Measurements from ENCODE around the gene OR1F1.
"Not testable (repeated sequence)": the region's sequence is repeated elsewhere in the genome, so short reads cannot be mapped to it uniquely, and the experiment has no call there.

Gene OR1F1

DNA sequence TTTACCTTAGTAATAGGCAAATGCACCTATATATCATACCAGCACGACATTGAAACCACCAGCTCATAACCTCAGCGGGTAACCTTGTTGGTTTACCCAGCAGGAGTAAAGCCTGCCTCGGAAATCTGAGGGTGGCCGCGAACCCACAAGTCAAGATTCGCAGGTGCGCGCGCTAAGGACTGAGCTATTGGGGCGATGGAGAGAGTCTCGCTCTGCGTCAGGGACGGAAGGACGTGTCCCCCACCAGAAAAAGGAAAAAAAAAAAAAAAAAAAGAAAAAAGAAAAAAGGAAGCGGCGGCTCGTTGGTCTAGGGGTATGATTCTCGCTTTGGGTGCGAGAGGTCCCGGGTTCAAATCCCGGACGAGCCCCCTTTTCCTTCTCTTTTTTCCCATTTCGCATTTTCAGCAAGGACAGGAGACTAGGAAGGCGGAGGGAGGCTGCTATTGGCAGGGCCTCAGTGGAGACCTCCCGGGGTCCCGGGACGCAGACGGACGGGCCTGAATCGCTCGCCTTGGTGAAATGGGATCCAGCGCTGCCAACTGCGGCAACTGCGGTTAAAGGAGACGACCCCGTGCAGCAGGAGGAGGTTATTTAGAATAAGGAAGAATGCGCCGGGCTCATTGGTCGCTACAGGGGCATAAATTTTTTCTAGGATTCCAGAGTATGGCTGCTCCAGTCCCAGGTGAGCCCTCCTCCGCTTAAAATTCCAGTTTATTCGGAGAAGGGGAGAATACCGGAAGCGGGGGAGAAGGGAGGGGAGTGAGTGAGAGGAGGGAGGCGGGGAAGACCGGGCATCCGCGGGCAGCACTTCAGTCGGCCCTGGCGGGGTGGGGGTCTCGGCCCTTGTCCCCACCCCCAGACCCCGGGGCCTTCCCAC is at the start of gene OR1F1:
Gene OR1F1 (plus strand): TSS at position 407 of the 877 bp plus-strand sequence.
- no peak for DNase-seq

DNA sequence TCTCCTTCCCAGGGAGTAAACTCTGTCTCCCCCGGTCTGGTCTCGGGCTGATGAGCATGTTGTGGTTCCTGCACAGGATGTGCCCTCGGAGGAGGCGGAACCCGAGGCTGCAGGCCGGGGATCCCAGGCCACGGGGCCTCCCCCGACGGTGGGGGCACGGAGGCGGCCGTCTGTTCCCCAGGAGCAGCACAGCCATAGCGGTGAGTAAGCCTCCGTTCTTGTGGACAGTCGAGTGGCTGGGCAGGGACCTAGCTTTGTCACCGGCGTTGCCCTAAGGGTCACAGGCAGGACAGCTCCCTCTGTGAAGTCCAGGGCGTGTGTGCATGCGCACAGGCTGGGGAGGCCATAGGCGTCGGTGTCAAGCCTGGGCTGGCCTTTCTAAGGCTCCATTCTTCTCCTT is 49.7 kb upstream of the OR1F1 start:
- DNase-seq, result no peak

DNA sequence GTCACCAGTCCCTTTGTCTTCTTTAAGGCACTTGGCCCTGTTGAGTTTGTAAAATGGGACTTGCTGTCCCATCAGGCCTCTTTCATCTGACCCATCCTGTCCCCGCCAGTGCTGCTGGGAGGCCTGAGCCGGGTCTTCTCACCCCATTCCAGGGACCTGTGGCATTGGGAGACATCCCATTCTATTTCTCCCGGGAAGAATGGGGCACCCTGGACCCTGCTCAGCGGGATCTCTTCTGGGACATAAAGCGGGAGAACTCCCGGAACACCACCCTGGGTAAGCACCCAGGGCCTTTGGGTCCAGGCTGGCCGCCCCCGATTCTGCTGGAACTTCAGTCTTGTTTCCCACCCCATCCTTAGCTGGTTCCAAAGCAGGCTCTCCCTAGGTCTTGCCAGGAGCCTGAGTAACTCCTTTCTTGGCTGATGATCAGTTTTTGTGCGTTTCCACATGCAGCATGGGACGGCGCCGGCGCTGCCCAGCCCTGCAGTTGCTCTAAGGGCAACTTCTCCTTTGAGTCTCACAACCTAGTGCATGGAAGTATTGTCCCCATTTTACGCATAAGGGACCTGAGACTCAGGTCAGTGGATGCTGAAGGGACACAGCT is 49.1 kb upstream of the OR1F1 start:
- peak; percentile 2 for DNase-seq

DNA sequence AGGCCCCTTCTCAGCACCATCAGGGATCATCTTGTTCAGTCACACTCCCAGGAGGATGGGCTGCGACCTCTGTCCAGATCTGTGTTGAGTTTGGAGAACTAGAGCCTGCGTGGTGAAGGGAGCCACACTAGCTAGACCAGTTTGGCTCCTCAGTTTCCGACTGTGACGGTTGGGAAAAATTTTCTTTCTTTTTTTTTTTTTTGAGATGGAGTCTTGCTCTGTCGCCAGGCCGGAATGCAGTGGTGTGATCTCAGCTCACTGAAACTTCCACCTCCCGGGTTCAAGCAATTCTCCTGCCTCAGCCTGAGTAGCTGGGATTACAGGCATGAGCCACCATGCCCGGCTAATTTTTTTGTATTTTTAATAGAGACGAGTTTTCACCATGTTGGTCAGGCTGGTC is 48.4 kb upstream of the OR1F1 start:
- DNase-seq, result not testable (repeated sequence)

DNA sequence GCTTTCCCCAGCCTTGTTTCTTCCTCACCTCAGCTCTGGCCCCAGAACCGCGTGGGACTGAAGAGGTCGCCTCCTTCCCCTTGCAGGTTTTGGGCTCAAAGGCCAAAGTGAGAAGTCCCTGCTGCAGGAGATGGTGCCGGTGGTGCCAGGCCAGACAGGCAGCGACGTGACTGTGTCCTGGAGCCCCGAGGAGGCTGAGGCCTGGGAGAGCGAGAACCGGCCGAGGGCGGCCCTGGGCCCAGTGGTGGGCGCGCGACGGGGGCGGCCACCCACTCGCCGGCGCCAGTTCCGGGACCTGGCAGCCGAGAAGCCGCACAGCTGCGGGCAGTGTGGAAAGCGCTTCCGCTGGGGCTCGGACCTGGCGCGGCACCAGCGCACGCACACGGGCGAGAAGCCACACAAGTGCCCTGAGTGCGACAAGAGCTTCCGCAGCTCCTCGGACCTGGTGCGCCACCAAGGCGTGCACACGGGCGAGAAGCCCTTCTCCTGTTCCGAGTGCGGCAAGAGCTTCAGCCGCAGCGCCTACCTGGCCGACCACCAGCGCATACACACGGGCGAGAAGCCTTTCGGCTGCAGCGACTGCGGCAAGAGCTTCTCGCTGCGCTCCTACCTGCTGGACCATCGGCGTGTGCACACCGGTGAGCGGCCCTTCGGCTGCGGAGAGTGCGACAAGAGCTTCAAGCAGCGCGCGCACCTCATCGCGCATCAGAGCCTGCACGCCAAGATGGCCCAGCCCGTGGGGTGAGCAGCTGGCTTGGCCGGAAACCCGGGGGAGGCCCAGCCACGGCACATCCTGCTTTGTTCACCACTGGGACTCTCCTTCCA is 47.2 kb upstream of the OR1F1 start:
- no peak for DNase-seq

DNA sequence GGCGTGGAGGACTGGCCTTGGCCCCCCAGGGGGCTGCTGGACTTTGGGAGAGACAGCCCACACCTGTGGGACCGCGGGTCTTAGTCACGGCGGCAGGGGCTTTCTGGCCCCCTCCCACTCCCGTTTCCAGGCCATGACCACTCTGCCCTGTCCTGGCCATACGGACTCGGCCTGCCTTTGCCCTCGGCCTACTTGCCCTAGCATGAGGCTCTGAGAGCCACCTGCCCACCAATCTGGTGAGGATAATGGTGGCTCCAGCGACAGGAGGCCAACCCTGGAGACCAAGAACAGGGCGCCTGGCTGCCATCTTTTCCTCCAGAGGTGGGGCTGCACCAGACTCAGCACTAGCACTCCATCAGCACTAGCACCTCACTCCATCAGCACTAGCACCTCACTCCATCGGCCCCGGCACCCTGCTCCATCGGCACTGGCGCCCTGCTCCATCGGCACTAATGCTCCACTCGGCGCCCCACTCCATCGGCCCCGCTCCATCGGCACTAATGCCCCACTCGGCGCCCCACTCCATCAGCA is 46.2 kb upstream of the OR1F1 start:
- DNase-seq, result no peak

DNA sequence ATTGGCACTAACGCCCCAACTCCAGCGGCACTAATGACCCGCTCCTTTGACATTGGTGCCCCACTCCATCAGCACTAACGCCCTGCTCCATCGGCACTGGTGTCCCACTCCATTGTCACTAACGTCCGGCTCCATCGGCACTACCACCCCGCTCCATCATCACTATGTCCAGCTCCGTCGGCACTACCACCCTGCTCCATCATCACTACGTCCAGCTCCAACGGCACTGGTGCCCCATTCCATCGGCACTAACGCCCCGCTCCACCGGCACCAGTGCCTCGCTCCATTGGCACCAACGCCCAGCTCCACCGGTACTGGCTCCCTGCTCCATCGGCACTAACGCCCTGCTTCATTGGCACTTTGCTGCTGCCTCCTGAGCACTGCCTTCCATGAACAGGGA is 45.7 kb upstream of the OR1F1 start:
- no peak for DNase-seq

DNA sequence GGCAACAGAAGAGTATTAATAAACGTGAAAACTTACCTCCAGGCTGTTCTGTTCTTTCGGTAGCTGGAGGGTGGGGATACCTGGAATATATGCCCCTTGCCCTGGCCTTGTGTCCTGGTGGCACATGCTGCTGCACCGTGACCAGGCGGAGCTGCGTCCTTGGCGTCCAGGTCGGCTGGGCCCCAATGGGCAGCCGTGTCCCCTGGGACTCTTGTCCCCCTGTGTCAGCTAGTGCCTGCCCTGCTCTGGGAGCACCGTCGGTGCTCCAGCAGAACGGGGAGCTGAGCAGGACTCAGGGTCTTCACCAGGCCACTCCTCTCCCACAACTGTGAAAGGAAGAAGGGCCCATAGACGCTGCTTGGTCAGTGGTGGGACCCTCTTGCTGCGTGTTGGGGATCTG is 45.2 kb upstream of the OR1F1 start:
- no peak for DNase-seq

DNA sequence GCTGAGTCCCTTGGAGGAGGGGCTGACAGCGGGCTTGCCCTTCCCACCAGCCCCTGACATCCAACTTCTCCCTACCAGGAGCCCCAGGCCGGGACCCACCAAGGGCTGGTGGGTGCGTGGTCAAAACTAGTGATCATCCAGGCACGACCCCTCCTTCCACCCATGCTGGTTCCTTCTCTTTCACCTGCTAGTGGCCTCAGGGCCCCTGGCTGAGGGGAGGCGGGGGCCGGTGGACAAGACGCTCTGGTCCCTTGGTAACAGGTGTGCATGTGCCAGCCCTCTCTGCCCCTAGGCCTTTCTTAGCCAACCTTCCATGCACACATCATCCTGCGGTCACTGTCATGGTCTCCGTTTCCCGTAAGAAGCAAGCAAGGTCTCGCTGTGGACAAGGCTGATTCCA is 44.8 kb upstream of the OR1F1 start:
- DNase-seq, result no peak

DNA sequence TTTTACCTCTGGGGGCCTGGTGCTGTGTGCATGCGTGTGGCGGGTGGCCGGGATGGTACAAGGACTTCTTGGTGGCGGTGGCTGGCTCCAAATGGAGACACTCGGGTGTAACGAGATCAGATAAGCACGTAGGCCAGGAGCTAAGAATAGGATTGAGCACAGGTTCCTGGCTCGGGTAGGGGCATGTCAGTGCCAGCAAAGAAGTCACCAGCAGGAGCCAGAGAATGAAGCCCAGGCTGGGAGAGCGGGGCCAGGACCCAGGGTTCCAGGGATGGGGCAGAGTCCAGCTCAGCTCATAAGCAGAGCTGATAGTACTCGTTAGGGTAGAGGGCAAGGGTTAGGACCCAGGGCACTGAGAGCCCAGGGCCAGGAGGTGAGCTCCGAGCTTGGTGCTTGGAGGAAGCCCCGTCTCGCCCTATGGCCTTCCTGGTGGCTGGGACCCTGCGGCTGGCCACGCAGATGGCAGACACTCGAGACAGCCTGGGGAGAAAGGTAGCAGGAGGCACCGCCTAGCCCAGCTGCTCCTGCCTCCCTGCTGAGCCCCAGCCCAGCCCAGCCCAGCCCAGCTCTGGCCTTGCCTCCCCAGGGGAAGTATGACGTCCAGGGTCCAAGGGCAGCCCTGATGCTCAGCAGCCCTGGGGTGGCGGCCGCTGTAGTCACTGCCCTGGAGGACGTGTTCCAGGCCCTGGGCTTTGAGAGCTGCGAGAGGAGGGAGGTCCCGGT is 44.2 kb upstream of the OR1F1 start:
- DNase-seq, result no peak

DNA sequence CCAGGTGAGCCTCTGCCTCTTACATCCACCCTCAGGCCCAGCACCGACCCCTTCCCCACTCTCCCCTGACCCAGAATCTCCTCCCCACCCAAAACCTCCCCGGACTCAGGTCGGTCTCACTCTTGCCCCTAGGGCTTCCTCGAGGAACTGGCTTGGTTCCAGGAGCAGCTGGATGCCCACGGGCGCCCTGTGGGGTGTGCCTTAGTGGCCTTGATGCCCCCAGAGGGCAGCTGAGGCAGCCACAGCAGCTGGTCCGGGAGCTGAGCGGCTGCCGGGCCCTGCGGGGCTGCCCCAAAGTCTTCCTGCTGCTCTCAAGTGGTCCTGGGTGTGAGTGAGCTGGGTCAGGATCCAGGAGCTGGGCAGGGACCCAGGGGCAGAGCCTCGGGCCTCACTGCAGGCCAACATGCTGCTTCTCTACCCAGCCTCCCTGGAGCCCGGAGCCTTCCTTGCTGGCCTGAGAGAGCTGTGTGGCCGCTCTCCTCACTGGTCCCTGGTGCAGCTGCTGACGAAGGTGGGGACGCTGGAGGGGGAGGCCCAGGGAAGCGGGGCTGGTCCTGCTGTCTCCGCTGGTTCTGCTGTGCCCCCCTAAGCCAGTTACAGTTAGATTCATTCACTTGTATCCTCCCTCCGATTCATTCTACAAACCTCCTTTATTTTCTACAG is 43.6 kb upstream of the OR1F1 start:
- no peak for DNase-seq

DNA sequence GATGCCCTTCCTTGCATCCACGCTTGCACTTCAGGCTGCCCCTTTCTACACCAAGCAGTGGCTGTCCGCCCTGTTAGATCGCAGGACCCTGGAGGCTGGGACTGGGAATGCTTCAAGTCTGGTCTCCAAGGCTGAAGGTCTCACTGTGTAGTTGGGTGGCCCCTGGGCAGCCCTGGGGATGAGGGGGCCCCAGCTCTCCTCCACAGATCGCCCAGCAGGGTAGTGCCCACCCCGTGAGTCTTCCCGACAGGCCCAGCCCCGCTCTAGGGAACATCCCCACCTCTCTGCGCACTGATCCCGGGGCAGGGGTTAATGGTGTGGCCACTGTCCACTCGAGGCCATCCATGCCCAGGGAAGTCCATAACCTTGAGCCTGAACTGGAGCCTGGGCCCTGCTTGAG is 42.9 kb upstream of the OR1F1 start:
- no peak for DNase-seq

DNA sequence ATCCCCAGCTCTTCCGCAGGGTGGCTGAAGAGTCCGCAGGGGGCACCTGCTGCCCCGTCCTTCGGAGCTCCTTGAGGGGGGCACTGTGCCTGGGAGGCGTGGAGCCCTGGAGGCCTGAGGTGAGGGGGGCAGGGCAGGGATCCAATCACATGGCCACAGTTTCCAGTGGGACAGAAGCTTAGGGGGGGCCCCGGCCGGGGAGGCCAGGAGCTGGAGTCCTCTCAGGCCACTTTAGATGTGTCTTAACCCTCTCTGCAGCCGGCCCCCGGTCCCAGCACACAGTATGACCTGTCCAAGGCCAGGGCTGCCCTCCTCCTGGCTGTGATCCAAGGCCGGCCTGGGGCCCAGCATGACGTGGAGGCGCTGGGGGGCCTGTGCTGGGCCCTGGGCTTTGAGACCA is 42.3 kb upstream of the OR1F1 start:
- no peak for DNase-seq

DNA sequence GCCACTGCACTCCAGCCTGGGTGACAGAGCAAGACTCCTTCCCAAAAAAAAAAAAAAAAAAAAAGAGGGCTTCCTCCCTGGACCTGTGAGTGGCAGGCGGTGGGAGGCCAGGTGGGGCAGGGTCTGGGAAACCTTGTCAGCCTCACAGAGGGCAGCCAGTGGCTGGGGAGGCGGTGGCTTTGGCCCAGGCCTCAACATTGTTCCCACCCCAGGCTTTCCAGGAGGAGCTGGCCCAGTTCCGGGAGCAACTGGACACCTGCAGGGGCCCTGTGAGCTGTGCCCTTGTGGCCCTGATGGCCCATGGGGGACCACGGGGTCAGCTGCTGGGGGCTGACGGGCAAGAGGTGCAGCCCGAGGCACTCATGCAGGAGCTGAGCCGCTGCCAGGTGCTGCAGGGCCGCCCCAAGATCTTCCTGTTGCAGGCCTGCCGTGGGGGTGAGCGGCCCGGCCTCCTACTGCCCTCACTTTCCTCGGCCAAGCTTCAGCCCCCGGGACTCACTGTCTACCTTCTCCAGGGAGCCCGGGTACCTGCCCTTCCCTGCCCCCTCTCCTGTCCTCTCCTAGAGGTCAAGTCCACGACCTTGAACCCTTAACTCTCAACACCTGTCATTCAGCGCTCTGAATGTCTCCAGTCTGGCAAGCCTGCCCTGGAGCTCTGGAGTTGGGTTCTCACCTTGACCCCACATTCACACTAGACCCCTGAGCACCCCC is 40.8 kb upstream of the OR1F1 start:
- DNase-seq, result no peak

DNA sequence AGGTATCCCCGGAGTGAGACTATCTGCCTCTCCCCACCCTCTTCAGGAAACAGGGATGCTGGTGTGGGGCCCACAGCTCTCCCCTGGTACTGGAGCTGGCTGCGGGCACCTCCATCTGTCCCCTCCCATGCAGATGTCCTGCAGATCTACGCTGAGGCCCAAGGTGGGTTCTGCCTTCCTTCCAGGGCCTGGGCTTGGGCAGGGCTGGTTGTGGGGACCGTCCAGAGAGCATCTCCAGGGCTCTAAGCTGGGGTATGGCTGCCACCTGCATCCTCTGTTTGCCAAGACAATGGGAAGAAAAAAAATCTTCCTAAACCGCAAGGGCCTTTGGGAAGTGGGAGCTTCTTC is 40.3 kb upstream of the OR1F1 start:
- no peak for DNase-seq

DNA sequence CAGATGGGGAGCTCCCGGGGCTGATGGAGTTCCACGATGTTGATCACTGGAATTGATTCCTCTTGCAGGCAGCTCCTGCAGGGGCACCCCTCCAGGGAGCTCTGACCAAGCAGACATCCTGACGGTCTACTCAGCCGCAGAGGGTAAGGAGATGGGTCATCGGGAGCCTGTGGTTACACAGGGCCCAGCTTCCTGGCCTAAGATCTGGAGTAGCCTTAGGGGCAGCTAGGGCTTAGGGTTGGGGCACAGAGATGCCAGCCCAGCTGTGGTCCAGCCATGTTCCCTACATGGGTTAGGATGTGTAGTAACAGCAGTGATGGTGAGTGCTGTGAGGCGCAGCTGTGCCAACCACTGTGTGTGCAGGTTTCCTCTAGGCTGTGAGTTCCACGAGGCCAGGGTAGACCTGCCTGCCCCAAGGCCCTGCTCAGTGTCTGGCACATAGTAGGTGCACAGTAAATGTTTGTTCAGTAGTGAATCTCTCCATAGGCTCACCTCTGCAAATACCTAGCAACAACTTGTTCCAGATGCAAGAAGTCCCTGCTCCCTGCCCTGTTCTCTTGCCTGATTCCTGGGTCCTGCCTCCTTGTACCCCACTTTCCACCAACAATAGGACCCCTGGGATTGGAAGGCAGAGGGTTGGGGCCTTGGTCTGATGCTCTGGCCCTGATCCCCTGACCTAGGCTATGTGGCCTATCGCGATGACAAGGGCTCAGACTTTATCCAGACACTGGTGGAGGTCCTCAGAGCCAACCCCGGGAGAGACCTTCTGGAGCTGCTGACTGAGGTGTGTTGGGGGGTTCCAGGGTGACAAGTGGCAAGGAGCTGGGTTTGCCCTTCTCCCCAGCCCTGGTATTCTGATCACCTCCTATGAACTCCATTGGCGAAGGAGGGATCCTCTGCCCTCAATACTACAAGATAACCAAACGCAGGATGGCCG is 39.5 kb upstream of the OR1F1 start:
- DNase-seq, result no peak

DNA sequence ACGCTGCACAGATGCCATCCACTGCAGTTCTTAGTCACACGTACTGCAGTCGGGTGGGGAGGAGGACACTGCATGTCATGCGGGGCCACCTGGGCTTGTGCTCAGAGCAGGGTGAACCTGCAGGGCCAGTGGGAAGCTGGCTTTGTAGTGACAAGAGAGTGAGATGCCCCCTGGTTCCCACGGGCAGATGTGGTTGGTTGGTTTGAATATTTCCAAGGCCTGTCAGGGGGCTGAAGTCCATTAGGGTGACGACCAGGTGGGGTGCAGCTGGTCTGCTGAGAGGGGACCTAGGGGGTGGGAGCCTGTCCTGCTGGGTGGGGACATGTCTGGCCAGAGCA is 38.8 kb upstream of the OR1F1 start:
- no peak for DNase-seq

DNA sequence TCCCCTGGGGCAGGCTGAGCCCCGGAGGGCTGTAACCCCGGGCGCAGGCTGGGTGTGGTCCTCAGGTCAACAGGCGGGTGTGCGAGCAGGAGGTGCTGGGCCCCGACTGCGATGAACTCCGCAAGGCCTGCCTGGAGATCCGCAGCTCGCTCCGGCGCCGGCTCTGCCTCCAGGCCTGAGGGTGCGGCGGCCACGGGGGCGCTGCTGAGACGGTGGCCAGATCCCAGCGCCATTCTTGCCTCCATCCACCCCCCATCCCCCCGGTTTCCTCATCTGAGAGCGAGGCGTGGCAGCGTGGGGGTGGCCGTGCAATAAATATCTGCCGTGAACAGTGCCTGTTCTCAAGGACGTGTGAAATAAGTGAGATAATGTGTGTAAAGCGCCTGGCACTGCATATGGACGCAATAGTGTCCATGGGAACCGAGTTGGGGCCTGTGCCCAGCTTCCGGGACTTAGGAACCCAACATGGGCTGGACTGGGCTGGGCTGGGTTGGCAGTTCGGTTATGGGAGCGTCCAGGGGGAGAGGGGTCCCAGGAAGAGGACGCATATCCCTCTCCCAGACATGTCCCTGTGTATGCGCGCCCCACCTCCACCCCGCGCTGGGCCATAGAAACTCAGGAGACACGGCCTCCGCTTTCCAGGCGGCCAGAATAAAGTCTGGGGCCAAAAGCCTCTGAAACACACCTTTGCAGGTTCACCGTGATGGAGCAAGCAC is 38.2 kb upstream of the OR1F1 start:
- DNase-seq, result peak; percentile 71

DNA sequence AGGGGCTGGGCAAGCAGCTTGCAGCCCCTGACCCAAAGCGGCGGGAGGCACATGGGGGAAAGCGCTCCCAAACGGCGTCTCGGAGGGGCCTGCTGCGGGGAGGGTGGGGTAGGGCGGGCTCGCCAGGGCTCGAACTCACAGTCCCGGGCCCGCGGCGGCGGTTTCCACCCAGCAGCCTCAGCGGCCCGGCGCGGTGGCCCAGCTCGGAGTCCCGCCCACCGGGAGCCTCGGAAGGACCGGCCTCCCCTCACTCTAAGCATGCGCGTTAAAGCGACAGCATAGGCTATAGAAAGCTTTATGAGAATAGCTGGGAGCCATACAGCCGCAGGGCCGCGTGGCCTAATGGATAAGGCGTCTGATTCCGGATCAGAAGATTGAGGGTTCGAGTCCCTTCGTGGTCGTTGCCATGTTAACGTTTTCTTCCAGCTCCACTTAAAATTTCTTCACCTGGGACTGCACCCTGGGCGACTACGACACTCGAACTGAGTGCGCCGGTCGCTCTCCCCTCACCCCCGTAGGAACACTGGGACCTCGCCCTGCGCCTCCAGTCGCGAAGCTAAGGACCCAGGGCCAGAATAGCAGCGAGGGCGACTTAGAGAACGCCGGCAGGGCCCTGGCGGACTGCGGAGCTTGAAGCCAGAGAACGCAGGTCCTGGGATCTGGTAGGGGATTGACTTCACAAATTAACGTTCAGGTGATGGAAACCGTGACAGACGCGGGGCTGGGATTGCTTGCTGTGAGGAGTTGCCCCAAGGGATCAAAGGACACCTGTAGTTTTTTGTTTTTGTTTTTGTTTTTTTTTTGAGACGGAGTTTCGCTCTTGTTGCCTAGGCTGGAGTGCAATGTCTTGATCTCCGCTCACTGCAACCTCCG is 37.4 kb upstream of the OR1F1 start:
- DNase-seq, result peak; percentile 83
